ENCODE results near the gene C19orf85. TPM values are rescaled to one million over a fixed set of nuclear protein-coding genes. Genes with fewer than 3 reads are reported as not detected.

The C19orf85 gene
- total and polyA plus RNA-seq, 3 experiments from 2014 or later: not detected

DNA sequence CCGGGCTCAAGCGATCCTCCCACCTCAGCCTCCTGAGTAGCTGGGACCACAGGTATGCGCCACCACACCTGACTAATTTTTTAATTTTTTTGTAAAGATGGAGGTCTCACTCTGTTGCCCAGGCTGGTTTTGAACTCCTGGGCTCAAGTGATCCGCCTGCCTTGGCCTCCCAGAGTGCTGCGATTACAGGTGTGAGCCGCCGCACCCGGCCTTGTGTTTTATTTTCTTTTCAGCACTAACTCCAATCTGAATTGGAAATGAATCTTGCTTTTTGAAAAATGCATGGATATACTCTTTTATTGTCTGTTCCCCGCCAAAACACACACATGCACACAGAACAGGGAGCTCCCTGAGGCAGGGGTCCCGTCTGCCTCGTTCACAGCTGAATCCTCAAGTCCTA is 1.8 kb downstream of the C19orf85 start:
- POLR2A ChIA-PET: interaction anchor here (1.5 kb wide), 1 partner anchor 13 kb away, joined by 3 read pairs; no protein-coding TSS in a partner anchor
- peak overlapping the region in 6 of 7 donors; percentile 86 to 97 (median 88) for H3K4me3 Mint-ChIP-seq
- H3K9me3 ChIP-seq (ENCODE audit: low read length): no peaks in the 10 kb centered on the region

GRCh38 chr19:55461974-55462626 is 2.5 kb downstream of the C19orf85 start:
- no peak for DNase-seq
- Mint-ChIP-seq H3K36me3 (peaks cover 0 to 3% (median 0%) of the 10 kb centered on the region in 3 donors), H3K4me1 (peaks cover 24 to 26% (median 25%) of the 10 kb centered on the region in 3 donors), H3K4me3 (peak overlapping the region; percentile 80 to 97 (median 87)), H3K27ac (peak overlapping the region; percentile 15 to 96 (median 84)), H3K27me3 (peaks cover 2 to 3% of the 10 kb centered on the region in 2 donors), H3K9me3 (no peaks in the 10 kb centered on the region)
- CTCF ChIA-PET: interaction anchor here (0.7 to 2.6 kb wide), 4 partner anchors 15 to 321 kb away, joined by 3 to 13 read pairs (median 4); partner anchors contain the start of gene ZNF784
- Histone ChIP-seq H3K4me3 (ENCODE audit: low read length) (peak overlapping the region; percentile 69), H3K36me3 (ENCODE audit: insufficient read depth, low read length) (no peaks in the 10 kb centered on the region), H3K9me3 (ENCODE audit: low read length) (no peaks in the 10 kb centered on the region), H3K27me3 (ENCODE audit: insufficient read depth, low read length, poor library complexity, severe bottlenecking) (no peaks in the 10 kb centered on the region), H3K27ac (ENCODE audit: low read depth, low read length) (peak overlapping the region; percentile 76), H3K4me1 (ENCODE audit: insufficient read depth, low read length) (peaks cover 5% of the 10 kb centered on the region)
- POLR2A ChIA-PET: interaction anchor here (0.7 to 1.5 kb wide), 9 partner anchors 14 to 1013 kb away, joined by 3 to 9 read pairs (median 3); partner anchors contain the start of genes FIZ1, KMT5C, LENG8 and NAT14

More for the DNA sequence above, 1.8 kb downstream of the C19orf85 start:
- H3K27me3 ChIP-seq (ENCODE audit: insufficient read depth, low read length, poor library complexity, severe bottlenecking): no peaks in the 10 kb centered on the region
- Mint-ChIP-seq H3K36me3 (peaks cover 0 to 3% (median 0%) of the 10 kb centered on the region in 3 donors), H3K27me3 (peaks cover 2 to 3% of the 10 kb centered on the region in 2 donors), H3K9me3 (no peaks in the 10 kb centered on the region), H3K4me1 (peaks cover 24 to 26% (median 25%) of the 10 kb centered on the region in 3 donors), H3K27ac (peak overlapping the region in 4 of 8 donors; percentile 15 to 88 (median 62))
- H3K4me3 ChIP-seq (ENCODE audit: low read length): no peak overlapping the region
- H3K36me3 ChIP-seq (ENCODE audit: insufficient read depth, low read length): no peaks in the 10 kb centered on the region
- peaks cover 9% of the 10 kb centered on the region for H3K4me1 ChIP-seq (ENCODE audit: insufficient read depth, low read length)
- CTCF ChIA-PET: interaction anchor here (2.6 kb wide), 1 partner anchor 41 kb away, joined by 13 read pairs; no protein-coding TSS in a partner anchor
- no peak for DNase-seq
- peak overlapping the region; percentile 1 for H3K27ac ChIP-seq (ENCODE audit: low read depth, low read length)

DNA sequence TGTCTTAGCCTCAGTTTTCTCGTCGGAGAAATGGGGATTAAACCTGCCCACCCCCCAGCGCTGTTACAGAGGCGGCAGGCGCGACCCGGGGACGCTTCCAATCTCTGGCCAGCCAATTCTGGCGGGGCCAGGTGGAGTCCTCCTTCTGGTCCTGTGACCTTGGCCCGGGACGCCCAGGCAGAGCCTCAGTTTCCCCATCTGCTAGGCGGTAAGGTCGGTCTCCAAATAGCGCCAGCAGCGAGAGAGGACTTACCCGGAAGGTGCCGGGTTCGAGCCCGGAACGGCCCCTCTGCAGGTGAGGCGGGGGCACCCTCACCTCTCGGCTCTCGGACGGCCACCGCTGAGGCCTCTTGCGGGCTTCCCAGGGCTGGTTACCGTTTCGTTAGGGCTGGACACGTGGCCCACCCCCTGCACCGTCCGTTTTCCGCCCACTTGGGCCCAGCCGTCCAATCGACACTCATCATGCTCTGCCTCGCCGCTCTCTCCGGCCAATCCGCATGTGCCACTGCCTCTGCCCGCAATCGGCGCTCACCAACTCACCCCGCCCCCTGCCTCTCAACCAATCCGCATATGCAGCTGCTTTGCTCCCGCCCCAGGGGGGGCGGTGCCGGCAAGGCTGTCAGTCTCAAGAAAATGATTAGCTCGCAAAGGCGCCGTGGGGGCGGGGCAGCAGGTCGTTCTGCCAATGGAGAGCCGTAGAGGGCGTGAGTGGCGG is 3.1 kb downstream of the C19orf85 start, which contains the start of gene ISOC2:
Gene ISOC2 (minus strand): TSS at position 384 of the 715 bp plus-strand sequence. CDS start 5,156 bp downstream, outside the sequence.
- Mint-ChIP-seq H3K4me3 (peak within 1 kb of the TSS; percentile 80 to 97 (median 87)), H3K27me3 (peaks cover 2 to 3% of the 10 kb centered on the region in 2 donors), H3K27ac (peak within 1 kb of the TSS; percentile 68 to 96 (median 84)), H3K4me1 (peaks cover 24 to 26% (median 25%) of the 10 kb centered on the region in 3 donors), H3K9me3 (no peaks in the 10 kb centered on the region), H3K36me3 (peaks cover 0 to 3% (median 0%) of the 10 kb centered on the region in 3 donors)
- DNase-seq: peak; percentile 100
- Histone ChIP-seq H3K4me3 (ENCODE audit: low read length) (peak within 1 kb of the TSS; percentile 93), H3K27me3 (ENCODE audit: insufficient read depth, low read length, poor library complexity, severe bottlenecking) (no peaks in the 10 kb centered on the region), H3K36me3 (ENCODE audit: insufficient read depth, low read length) (no peaks in the 10 kb centered on the region), H3K9me3 (ENCODE audit: low read length) (no peaks in the 10 kb centered on the region), H3K4me1 (ENCODE audit: insufficient read depth, low read length) (peaks cover 5% of the 10 kb centered on the region), H3K27ac (ENCODE audit: low read depth, low read length) (peak within 1 kb of the TSS; percentile 82)
- ChIA-PET CTCF (interaction anchor here (0.7 to 2.6 kb wide), 4 partner anchors 15 to 320 kb away, joined by 3 to 13 read pairs (median 4); partner anchors contain the start of gene ZNF784), POLR2A (interaction anchor here (0.5 to 1.5 kb wide), 9 partner anchors 15 to 1013 kb away, joined by 3 to 9 read pairs (median 3); partner anchors contain the start of genes FIZ1, KMT5C, LENG8 and NAT14)

DNA sequence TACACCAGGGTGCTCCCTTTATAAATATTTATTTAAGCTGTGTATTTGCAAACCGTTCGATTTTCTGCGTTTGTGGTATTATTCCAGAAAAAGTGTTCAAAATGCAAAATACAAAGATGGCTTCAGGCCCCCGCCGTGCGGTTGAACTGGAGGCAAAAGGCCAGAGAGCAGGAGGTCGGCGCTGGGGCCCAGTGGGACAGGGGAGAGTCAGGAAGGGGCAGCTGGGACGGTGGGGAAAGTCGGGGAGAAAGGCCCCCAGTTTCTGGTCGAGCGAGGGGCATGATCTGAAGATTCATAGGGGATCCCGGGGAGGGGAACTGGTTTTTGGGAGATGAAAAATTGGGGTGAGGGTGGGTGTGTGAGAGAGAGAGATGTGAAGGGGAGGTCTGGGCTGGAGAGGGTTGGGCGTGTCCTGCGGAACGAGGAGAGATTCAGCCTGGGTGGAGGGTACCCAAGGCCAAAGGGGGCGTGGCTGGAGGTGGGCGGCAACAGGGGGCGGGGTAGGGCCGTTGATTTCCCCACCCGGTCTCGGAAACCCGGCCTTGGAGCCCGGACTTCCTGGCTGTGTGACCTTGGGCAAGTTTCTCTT is 3.8 kb downstream of the C19orf85 start:
- H3K4me3 ChIP-seq (ENCODE audit: low read length): peak overlapping the region; percentile 93

GRCh38 chr19:55459950-55460657 is 4.4 kb downstream of the C19orf85 start:
- POLR2A ChIA-PET: no interaction called here
- peaks cover 24 to 26% (median 25%) of the 10 kb centered on the region in 3 donors for H3K4me1 Mint-ChIP-seq
- H3K36me3 ChIP-seq (ENCODE audit: insufficient read depth, low read length): no peaks in the 10 kb centered on the region
- H3K4me3 ChIP-seq (ENCODE audit: low read length): no peak overlapping the region
- H3K36me3 Mint-ChIP-seq: peaks cover 0 to 7% (median 0%) of the 10 kb centered on the region in 3 donors
- peaks cover 5% of the 10 kb centered on the region for H3K4me1 ChIP-seq (ENCODE audit: insufficient read depth, low read length)
- H3K9me3 Mint-ChIP-seq: no peaks in the 10 kb centered on the region
- H3K27ac ChIP-seq (ENCODE audit: low read depth, low read length): peak overlapping the region; percentile 82
- H3K4me3 Mint-ChIP-seq: peak overlapping the region; percentile 41 to 89 (median 80)
- H3K27me3 Mint-ChIP-seq: peaks cover 2 to 3% of the 10 kb centered on the region in 2 donors
- CTCF ChIA-PET: interaction anchor here (0.8 to 2.6 kb wide), 4 partner anchors 7 to 169 kb away, joined by 3 to 10 read pairs (median 6); partner anchors contain the start of gene ZNF628
- H3K27ac Mint-ChIP-seq: peak overlapping the region in 7 of 8 donors; percentile 23 to 79 (median 58)
- no peaks in the 10 kb centered on the region for H3K9me3 ChIP-seq (ENCODE audit: low read length)
- no peak for DNase-seq
- H3K27me3 ChIP-seq (ENCODE audit: insufficient read depth, low read length, poor library complexity, severe bottlenecking): no peaks in the 10 kb centered on the region

More for the DNA sequence above, 3.8 kb downstream of the C19orf85 start:
- Histone ChIP-seq H3K27me3 (ENCODE audit: insufficient read depth, low read length, poor library complexity, severe bottlenecking) (no peaks in the 10 kb centered on the region), H3K4me1 (ENCODE audit: insufficient read depth, low read length) (peaks cover 5% of the 10 kb centered on the region), H3K36me3 (ENCODE audit: insufficient read depth, low read length) (no peaks in the 10 kb centered on the region), H3K27ac (ENCODE audit: low read depth, low read length) (peak overlapping the region; percentile 82), H3K9me3 (ENCODE audit: low read length) (no peaks in the 10 kb centered on the region)
- Mint-ChIP-seq H3K27me3 (peaks cover 2 to 3% of the 10 kb centered on the region in 2 donors), H3K4me1 (peaks cover 24 to 26% (median 25%) of the 10 kb centered on the region in 3 donors), H3K36me3 (peaks cover 0 to 3% (median 0%) of the 10 kb centered on the region in 3 donors), H3K9me3 (no peaks in the 10 kb centered on the region), H3K27ac (peak overlapping the region in 6 of 8 donors; percentile 32 to 96 (median 75)), H3K4me3 (peak overlapping the region; percentile 80 to 97 (median 87))
- ChIA-PET POLR2A (interaction anchor here (1.5 kb wide), 1 partner anchor 54 kb away, joined by 7 read pairs; the partner anchor contains the start of gene UBE2S), CTCF (interaction anchor here (0.8 to 2.4 kb wide), 2 partner anchors 16 to 43 kb away, joined by 3 to 9 read pairs; partner anchors contain the start of gene ZNF628)
- peak in 3 of 5 donors; percentile 16 to 60 (median 38) for DNase-seq

DNA sequence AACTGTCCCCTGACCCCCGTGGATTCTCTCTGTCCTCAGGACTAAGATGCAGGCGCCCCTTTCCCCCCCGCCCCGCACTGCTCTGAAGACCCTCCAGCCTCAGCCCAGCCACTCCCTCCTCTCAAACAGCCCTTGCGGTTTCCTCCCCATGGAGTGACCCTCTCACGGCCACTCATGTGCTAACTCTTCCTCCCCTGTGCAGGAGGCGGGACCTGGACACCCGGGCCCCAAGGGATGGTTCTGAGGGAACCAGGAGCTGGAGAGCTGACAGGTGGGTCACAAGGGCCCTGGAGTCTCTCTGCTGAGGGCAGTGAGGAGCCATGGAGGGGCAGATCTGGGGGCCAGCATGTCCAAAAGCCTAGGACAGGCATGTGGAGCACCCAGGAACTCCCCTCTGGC is 5.0 kb downstream of the C19orf85 start:
- no peaks in the 10 kb centered on the region for H3K27me3 ChIP-seq (ENCODE audit: insufficient read depth, low read length, poor library complexity, severe bottlenecking)
- H3K4me3 Mint-ChIP-seq: peak overlapping the region in 4 of 7 donors; percentile 15 to 80 (median 52)

More for the DNA sequence above, 5.0 kb downstream of the C19orf85 start:
- H3K27ac Mint-ChIP-seq: peak overlapping the region in 2 of 8 donors; percentile 23 to 68
- H3K4me3 ChIP-seq (ENCODE audit: low read length): no peak overlapping the region
- no peaks in the 10 kb centered on the region for H3K9me3 ChIP-seq (ENCODE audit: low read length)
- H3K36me3 Mint-ChIP-seq: peaks cover 0 to 10% (median 3%) of the 10 kb centered on the region in 3 donors
- peaks cover 2 to 6% of the 10 kb centered on the region in 2 donors for H3K27me3 Mint-ChIP-seq
- H3K4me1 Mint-ChIP-seq: peaks cover 24 to 29% (median 25%) of the 10 kb centered on the region in 3 donors
- no peak for DNase-seq
- CTCF ChIA-PET: interaction anchor here (1.4 to 2.6 kb wide), 3 partner anchors 8 to 168 kb away, joined by 3 to 10 read pairs (median 9); no protein-coding TSS in a partner anchor
- H3K36me3 ChIP-seq (ENCODE audit: insufficient read depth, low read length): no peaks in the 10 kb centered on the region
- peak overlapping the region; percentile 82 for H3K27ac ChIP-seq (ENCODE audit: low read depth, low read length)
- POLR2A ChIA-PET: no interaction called here
- peaks cover 5% of the 10 kb centered on the region for H3K4me1 ChIP-seq (ENCODE audit: insufficient read depth, low read length)
- no peaks in the 10 kb centered on the region for H3K9me3 Mint-ChIP-seq
